Duodenal mucosa (tissue), 2 donors: ENCODE results near the gene SERPINA3.

Source experiments
- H3K27ac ChIP-seq: one replicate; pipeline ENCODE4 v1.7.0; 2013; ENCODE audit warnings: low read depth, low read length
- H3K27me3 ChIP-seq, 2 donors: one replicate each; pipeline ENCODE4 v1.7.0; 2013; ENCODE audit warnings: low read length in 2 of 2, control low read depth in 1 of 2; ENCODE audit not compliant: insufficient read depth in 2 of 2, control insufficient read depth in 1 of 2
- H3K36me3 ChIP-seq, 2 donors: one replicate each; pipeline ENCODE4 v1.7.0; 2013; ENCODE audit warnings: low read length in 2 of 2, control low read depth in 1 of 2; ENCODE audit not compliant: insufficient read depth in 2 of 2, control insufficient read depth in 1 of 2
- H3K4me1 ChIP-seq, 2 donors: one replicate each; pipeline ENCODE4 v1.7.0; 2013; ENCODE audit warnings: low read length in 2 of 2, control low read depth in 1 of 2; ENCODE audit not compliant: insufficient read depth in 2 of 2, control insufficient read depth in 1 of 2
- H3K4me3 ChIP-seq, 2 donors: one replicate each; pipeline ENCODE4 v1.7.0; 2013; ENCODE audit warnings: low read length in 2 of 2, low read depth in 1 of 2
- H3K9ac ChIP-seq, 2 donors: one replicate each; pipeline ENCODE4 v1.7.0; 2013; ENCODE audit warnings: low read length in 2 of 2, low read depth in 1 of 2
- H3K9me3 ChIP-seq, 2 donors: one replicate each; pipeline ENCODE4 v1.7.0; 2013; ENCODE audit warnings: low read length in 2 of 2, control low read depth in 1 of 2; ENCODE audit not compliant: control insufficient read depth in 1 of 2

The SERPINA3 gene

DNA sequence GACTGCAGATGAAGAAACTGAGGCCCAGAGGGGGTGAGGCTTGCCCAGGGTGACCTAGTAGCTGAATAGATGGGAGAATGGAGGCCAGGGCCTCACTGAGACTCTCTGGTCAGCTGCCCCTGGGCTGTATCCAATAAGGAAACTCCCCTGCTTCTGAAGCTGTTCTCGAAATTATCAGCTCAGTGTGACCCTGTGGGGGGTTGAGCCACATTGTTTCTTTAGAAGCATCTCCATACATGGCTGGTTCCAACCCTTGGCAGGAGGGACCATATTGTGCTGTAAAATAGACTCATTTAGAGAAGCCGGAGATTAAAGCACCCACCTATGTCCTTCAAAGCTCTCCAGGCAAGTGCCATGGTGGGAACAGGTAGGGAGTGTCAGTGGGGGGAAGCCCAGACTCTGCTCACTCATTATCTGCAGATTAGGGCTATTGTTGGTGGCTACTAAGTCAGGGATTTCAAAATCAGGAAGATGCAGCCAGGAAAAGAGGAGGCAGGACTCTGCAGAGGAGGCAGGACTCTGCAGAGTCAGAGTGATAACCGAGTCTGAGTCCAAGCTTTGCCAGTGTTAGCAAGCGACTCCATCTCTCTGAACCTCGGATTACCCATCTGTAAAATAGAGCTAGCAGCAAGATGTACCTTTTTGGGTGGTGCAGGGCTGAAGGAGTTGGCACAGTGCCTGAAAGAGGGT is 27.5 kb upstream of the SERPINA3 start:
- no peak overlapping the region for H3K9ac ChIP-seq
- no peak overlapping the region for H3K4me3 ChIP-seq
- H3K4me1 ChIP-seq, result no peaks in the 10 kb centered on the region
- no peaks in the 10 kb centered on the region for H3K9me3 ChIP-seq
- no peak overlapping the region for H3K27ac ChIP-seq
- H3K36me3 ChIP-seq, result no peaks in the 10 kb centered on the region
- no peaks in the 10 kb centered on the region for H3K27me3 ChIP-seq

DNA sequence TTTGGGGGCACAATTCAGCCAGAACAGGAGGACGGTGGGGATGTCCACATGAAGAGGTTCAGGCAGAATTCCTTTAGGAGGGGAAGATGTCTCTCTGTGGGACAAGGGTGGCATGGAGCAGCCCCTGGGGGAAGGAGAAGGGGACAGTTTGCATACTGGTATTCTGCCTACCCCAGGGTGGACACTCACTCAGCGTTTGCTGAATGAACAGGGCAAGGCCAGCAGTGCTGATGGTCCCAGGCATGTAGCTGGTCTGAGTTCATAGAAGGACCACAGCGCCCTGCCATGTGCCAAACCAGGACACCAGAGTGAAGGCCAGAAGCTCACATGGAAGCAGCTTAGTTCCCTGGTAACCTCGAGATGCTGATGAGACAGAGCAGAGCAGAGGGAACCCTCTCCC is 25.6 kb upstream of the SERPINA3 start:
- no peaks in the 10 kb centered on the region for H3K4me1 ChIP-seq
- no peak overlapping the region for H3K4me3 ChIP-seq
- no peaks in the 10 kb centered on the region for H3K9me3 ChIP-seq
- no peaks in the 10 kb centered on the region for H3K36me3 ChIP-seq
- H3K27me3 ChIP-seq, result no peaks in the 10 kb centered on the region
- no peak overlapping the region for H3K27ac ChIP-seq
- H3K9ac ChIP-seq, result no peak overlapping the region

DNA sequence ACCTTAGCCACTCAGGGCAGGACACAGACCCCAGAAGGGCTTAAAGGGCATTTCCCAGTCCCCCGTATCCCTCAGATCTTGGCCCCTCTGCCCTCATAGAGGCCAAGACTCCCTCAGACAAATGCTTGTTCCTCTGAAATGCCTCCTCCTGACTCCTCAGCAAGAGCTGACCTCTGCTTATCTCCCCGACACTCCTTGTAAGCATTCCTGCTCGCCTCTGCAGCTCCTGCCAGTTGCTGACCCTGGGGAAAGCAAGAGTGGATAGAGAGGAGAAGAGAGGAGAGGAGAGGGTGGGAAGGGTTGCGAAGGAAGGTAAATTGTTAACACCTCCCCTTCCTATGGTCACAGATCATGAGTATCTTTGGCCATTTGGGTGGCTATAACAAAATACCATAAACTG is 23.9 kb upstream of the SERPINA3 start:
- H3K9me3 ChIP-seq, result no peaks in the 10 kb centered on the region
- no peaks in the 10 kb centered on the region for H3K36me3 ChIP-seq
- no peak overlapping the region for H3K4me3 ChIP-seq
- no peak overlapping the region for H3K9ac ChIP-seq
- H3K27ac ChIP-seq, result no peak overlapping the region
- H3K4me1 ChIP-seq, result no peaks in the 10 kb centered on the region
- H3K27me3 ChIP-seq, result no peaks in the 10 kb centered on the region

DNA sequence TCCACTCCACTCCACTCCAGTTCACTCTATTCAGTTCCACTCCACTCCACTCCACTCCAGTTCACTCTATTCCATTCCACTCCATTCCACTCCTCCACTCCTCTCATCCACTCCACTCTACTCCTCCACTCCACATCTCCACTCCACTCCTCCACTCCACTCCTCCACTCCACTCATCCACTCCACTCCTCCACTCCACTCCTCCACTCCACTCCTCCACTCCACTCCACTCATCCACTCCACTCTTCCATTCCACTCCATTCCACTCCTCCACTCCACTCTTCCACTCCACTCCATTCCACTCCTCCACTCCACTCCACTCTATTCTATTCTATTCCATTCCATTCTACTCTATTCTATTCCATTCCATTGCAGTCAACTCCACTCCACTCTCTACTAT is 21.1 kb upstream of the SERPINA3 start:
- Histone ChIP-seq H3K4me1 (no peaks in the 10 kb centered on the region), H3K27me3 (no peaks in the 10 kb centered on the region), H3K4me3 (no peak overlapping the region), H3K27ac (no peak overlapping the region), H3K36me3 (no peaks in the 10 kb centered on the region), H3K9ac (no peak overlapping the region), H3K9me3 (no peaks in the 10 kb centered on the region)

DNA sequence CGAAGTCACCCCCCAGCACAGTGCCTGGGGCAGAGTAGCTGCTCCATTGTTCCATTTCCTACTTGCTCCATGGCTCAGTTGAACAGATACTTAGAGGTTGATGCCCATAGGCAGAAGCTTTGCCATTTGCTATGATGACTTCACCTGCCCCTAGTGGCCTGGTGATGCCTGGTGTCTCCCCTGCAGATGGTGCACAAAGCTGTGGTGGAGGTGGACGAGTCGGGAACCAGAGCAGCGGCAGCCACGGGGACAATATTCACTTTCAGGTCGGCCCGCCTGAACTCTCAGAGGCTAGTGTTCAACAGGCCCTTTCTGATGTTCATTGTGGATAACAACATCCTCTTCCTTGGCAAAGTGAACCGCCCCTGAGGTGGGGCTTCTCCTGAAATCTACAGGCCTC is 20.3 kb upstream of the SERPINA3 start:
- H3K4me3 ChIP-seq, result no peak overlapping the region
- H3K27ac ChIP-seq, result no peak overlapping the region
- H3K9me3 ChIP-seq, result no peaks in the 10 kb centered on the region
- H3K36me3 ChIP-seq, result no peaks in the 10 kb centered on the region
- no peaks in the 10 kb centered on the region for H3K27me3 ChIP-seq
- H3K4me1 ChIP-seq, result no peaks in the 10 kb centered on the region
- no peak overlapping the region for H3K9ac ChIP-seq

DNA sequence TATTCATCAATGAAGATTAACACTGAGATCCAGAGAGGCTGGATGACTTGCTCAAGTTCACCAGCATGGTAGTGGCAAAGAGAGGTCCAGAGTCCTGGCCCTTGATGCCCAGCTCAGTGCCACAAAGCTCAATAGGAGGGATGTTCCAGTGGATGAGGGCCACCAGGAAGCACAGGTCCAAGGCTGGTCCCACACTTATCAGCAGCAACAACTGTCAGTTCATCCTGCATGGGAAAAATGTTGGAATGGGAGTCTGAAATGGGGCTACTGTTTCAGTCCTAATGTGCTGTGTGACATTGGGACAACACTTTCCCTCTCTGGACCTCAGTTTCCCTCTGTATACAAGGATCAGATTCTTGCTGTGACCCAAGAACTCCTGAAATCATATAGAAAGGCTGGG is 19.7 kb upstream of the SERPINA3 start:
- Histone ChIP-seq H3K27ac (no peak overlapping the region), H3K36me3 (no peaks in the 10 kb centered on the region), H3K4me3 (no peak overlapping the region), H3K4me1 (no peaks in the 10 kb centered on the region), H3K9me3 (no peaks in the 10 kb centered on the region), H3K27me3 (no peaks in the 10 kb centered on the region), H3K9ac (no peak overlapping the region)

DNA sequence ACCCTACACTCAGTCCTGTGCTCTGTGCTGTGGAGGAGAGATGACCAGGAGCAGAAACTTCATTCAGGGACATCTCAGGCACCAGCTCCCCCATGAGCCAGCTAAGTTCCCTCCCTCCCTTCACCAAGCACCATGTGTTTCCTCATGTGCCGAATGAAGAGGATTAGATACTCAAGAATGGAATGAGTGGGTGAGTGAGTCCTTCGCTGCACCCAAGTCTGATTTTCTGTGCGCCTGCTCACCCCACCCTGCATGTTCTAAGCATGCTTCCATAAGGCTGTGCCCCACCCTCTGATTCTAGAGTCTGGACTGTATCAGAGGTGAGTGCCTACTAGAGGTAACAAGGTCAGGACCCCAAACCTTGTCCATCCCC is 18.8 kb upstream of the SERPINA3 start:
- H3K4me3 ChIP-seq, result no peak overlapping the region
- H3K36me3 ChIP-seq, result no peaks in the 10 kb centered on the region
- no peak overlapping the region for H3K27ac ChIP-seq
- no peak overlapping the region for H3K9ac ChIP-seq
- H3K9me3 ChIP-seq, result no peaks in the 10 kb centered on the region
- peaks cover 2 to 5% of the 10 kb centered on the region in 2 donors for H3K4me1 ChIP-seq
- no peaks in the 10 kb centered on the region for H3K27me3 ChIP-seq

DNA sequence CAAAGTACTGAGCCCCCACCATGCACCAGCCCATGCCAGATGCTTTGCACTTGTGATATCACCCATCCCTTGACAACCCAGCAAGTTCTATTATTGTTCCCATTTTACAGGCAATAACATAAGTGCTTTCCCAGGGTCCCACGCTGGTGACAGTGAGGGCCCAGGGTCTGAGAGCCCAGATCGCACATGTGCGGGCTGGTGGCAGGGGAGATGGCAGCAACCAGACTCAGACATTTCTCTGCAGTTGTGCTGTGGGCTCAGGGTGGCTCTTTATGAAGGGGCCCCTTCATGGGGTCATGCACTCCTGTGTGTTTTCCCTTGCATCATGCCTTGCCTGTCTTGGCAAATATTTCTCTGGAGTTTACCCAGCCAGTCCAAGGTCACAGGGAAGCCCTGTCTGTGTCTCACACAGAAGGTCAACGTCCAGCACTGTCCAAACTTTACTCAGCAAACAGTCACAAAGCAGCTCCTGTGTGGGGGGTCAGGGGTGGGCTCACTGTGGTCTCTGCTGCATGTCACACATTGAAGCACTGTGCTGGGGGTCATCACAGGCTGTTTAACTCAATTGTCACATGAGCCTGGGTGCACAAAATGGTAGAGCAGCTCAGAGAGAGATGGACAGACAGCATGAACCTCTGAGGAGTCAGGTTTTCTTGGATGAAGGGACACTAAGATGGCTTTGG is 18.3 kb upstream of the SERPINA3 start:
- H3K27me3 ChIP-seq, result no peaks in the 10 kb centered on the region
- no peaks in the 10 kb centered on the region for H3K36me3 ChIP-seq
- H3K9me3 ChIP-seq, result no peaks in the 10 kb centered on the region
- H3K27ac ChIP-seq, result no peak overlapping the region
- no peak overlapping the region for H3K4me3 ChIP-seq
- peaks cover 8 to 11% of the 10 kb centered on the region in 2 donors for H3K4me1 ChIP-seq
- H3K9ac ChIP-seq, result no peak overlapping the region

DNA sequence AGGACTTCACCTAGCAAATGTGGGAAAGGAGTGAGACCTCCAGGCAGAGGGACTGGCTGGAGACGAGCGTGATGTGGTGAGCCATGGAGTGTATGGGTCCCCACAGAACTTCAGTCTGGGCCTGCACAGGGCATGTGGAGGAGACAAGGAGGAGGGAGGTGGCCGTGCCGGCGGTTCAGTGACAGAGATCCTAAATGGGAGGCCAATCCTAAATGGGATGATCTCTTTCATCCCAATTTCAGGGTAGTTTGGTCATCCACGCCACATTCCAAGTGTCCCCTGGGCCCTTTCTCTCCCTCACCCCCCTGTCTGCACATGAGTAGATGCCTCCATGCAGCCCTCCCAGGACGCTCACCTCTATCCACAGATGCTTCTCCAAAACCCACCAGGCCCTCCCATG is 17.8 kb upstream of the SERPINA3 start:
- no peaks in the 10 kb centered on the region for H3K27me3 ChIP-seq
- no peaks in the 10 kb centered on the region for H3K9me3 ChIP-seq
- H3K36me3 ChIP-seq, result no peaks in the 10 kb centered on the region
- peaks cover 12 to 16% of the 10 kb centered on the region in 2 donors for H3K4me1 ChIP-seq
- H3K4me3 ChIP-seq, result no peak overlapping the region
- H3K9ac ChIP-seq, result no peak overlapping the region
- no peak overlapping the region for H3K27ac ChIP-seq

DNA sequence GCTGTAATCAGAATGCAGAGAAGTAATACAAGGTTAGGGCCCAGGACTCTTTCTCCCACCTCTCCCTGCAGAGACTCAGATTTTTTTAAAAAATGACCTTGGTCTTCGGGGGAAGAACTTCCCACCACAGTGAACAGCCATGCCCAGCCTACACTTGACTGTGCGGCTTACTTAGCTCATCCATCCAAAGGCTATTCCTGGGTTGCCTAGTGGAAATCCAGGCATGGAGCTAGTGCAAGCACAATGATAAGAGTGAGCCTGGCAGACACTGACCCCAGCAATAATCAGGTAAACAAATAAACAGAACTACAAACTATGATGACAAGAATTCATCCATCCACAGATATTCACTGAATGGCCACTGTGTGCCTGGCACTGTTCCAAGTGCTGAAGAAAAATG is 16.3 kb upstream of the SERPINA3 start:
- peaks cover 27 to 31% of the 10 kb centered on the region in 2 donors for H3K4me1 ChIP-seq
- H3K9ac ChIP-seq, result no peak overlapping the region
- H3K4me3 ChIP-seq, result no peak overlapping the region
- no peak overlapping the region for H3K27ac ChIP-seq
- H3K27me3 ChIP-seq, result no peaks in the 10 kb centered on the region
- H3K36me3 ChIP-seq, result no peaks in the 10 kb centered on the region
- no peaks in the 10 kb centered on the region for H3K9me3 ChIP-seq
